ENCODE results near the gene ST6GALNAC3. TPM values are rescaled to one million over a fixed set of nuclear protein-coding genes. Genes with fewer than 3 reads are reported as not detected.
"Not testable (repeated sequence)": the region's sequence is repeated elsewhere in the genome, so short reads cannot be mapped to it uniquely, and the experiment has no call there.

ST6GALNAC3 gene
- total RNA-seq, 1 experiment from 2014 or later, result 2.2 TPM

DNA sequence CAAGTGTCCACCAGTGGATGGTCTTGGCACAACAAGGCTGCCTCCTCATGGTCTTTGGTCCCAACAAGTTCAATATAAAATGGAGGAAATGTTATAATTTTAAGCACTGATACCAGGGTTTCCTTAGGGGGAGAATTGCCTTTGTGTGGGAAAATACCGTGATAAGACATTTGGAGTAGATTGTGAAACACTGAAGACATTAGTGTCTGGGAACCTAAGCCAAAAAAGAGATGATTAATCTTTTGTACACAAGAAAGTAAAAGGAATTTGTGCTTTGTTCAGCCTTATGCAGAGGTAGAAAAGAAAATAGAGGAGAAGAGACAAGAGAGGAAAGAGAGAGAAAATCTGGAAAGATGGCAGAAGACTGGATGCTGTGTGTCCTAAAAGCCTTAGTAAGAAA lies 36.1 kb downstream of the ST6GALNAC3 start:
- H3K4me2 ChIP-seq (ENCODE audit: low read length), result no peak overlapping the region
- TF ChIP-seq, protein P1, sequence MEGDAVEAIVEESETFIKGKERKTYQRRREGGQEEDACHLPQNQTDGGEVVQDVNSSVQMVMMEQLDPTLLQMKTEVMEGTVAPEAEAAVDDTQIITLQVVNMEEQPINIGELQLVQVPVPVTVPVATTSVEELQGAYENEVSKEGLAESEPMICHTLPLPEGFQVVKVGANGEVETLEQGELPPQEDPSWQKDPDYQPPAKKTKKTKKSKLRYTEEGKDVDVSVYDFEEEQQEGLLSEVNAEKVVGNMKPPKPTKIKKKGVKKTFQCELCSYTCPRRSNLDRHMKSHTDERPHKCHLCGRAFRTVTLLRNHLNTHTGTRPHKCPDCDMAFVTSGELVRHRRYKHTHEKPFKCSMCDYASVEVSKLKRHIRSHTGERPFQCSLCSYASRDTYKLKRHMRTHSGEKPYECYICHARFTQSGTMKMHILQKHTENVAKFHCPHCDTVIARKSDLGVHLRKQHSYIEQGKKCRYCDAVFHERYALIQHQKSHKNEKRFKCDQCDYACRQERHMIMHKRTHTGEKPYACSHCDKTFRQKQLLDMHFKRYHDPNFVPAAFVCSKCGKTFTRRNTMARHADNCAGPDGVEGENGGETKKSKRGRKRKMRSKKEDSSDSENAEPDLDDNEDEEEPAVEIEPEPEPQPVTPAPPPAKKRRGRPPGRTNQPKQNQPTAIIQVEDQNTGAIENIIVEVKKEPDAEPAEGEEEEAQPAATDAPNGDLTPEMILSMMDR (IDR thresholded peaks at IDR 0.05 in 2 of 3, conservative IDR thresholded peaks at IDR 0.05 in 1 of 3; ENCODE audit: borderline replicate concordance in 1 of 3, insufficient read depth in 1 of 3, low read depth in 2 of 3, low read length in 2 of 3), result no peak
- TF ChIP-seq ELF1 (IDR thresholded peaks at IDR 0.05; ENCODE audit: borderline replicate concordance, low read depth), result no peak
- TF ChIP-seq RAD21 (IDR thresholded peaks at IDR 0.05; ENCODE audit: low read depth), result no peak
- no peak for TF ChIP-seq TCF7L2 (IDR thresholded peaks at IDR 0.05; ENCODE audit: borderline replicate concordance, extremely low read depth, insufficient read depth, insufficient read length)
- no peak overlapping the region for H3K27ac ChIP-seq (ENCODE audit: low read depth, low read length)
- intact Hi-C loops (cut with micrococcal nuclease), result no loop called here
- H3K9ac ChIP-seq (ENCODE audit: low read length), result no peak overlapping the region
- H3K4me1 ChIP-seq (ENCODE audit: control insufficient read depth in 1 of 2, insufficient read depth in 2 of 2, low read length in 2 of 2), result no peaks in the 10 kb centered on the region
- H2AFZ ChIP-seq (ENCODE audit: low read depth, low read length, poor library complexity, severe bottlenecking), result no peak overlapping the region
- H3K27me3 ChIP-seq (ENCODE audit: insufficient read depth, low read length), result no peaks in the 10 kb centered on the region
- no TSS peak for BruUV-seq (replicated peaks)
- H3K9me3 ChIP-seq (ENCODE audit: control insufficient read depth in 1 of 2, insufficient read depth in 1 of 2, low read depth in 1 of 2, low read length in 2 of 2), result no peaks in the 10 kb centered on the region
- CTCF ChIA-PET, result no interaction called here
- POLR2A ChIA-PET, result no interaction called here
- H3K9me2 ChIP-seq (ENCODE audit: insufficient read depth), result no peaks in the 10 kb centered on the region
- H3K36me3 ChIP-seq (ENCODE audit: control insufficient read depth in 1 of 2, insufficient read depth in 2 of 2, low read length in 2 of 2), result no peaks in the 10 kb centered on the region
- H3K79me2 ChIP-seq (ENCODE audit: insufficient read depth, low read length), result no peaks in the 10 kb centered on the region
- RAD21 ChIA-PET (ENCODE audit: low non-redundant PET in 1 of 2, low total read pairs in 2 of 2, uncharacterized antibody in 2 of 2, unreplicated experiment in 2 of 2), result no interaction called here
- H4K20me1 ChIP-seq (ENCODE audit: insufficient read depth), result no peaks in the 10 kb centered on the region
- no peak for ATAC-seq
- no peak for DNase-seq (ENCODE audit: low read depth, low spot score)
- H3K4me3 ChIP-seq (replicated peaks in 1 of 2; ENCODE audit: low read depth in 1 of 2, low read length in 2 of 2), result no peak overlapping the region

DNA sequence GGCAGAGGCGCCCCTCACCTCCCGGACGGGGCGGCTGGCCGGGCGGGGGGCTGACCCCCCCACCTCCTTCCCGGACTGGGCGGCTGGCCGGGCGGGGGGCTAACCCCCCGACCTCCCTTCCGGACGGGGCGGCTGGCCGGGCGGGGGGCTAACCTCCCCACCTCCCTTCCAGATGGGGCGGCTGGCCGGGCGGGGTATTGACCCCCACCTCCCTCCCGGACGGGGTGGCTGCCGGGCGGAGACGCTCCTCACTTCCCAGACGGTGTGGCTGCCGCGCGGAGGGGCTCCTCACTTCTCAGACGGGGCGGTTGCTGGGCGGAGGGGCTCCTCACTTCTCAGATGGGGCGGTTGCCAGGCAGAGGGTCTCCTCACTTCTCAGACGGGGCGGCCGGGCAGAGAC lies 37.8 kb downstream of the ST6GALNAC3 start:
- intact Hi-C loops (cut with micrococcal nuclease); H3K4me2 ChIP-seq (ENCODE audit: low read length); H3K36me3 ChIP-seq (ENCODE audit: control insufficient read depth in 1 of 2, insufficient read depth in 2 of 2, low read length in 2 of 2); CTCF ChIA-PET; H3K79me2 ChIP-seq (ENCODE audit: insufficient read depth, low read length); H2AFZ ChIP-seq (ENCODE audit: low read depth, low read length, poor library complexity, severe bottlenecking); RAD21 ChIA-PET (ENCODE audit: low non-redundant PET in 1 of 2, low total read pairs in 2 of 2, uncharacterized antibody in 2 of 2, unreplicated experiment in 2 of 2); ATAC-seq; H3K4me1 ChIP-seq (ENCODE audit: control insufficient read depth in 1 of 2, insufficient read depth in 2 of 2, low read length in 2 of 2); H3K27me3 ChIP-seq (ENCODE audit: insufficient read depth, low read length); H3K27ac ChIP-seq (ENCODE audit: low read depth, low read length); DNase-seq (ENCODE audit: low read depth, low spot score); H3K9ac ChIP-seq (ENCODE audit: low read length); H3K4me3 ChIP-seq (replicated peaks in 1 of 2; ENCODE audit: low read depth in 1 of 2, low read length in 2 of 2); POLR2A ChIA-PET; H4K20me1 ChIP-seq (ENCODE audit: insufficient read depth); H3K9me2 ChIP-seq (ENCODE audit: insufficient read depth); H3K9me3 ChIP-seq (ENCODE audit: control insufficient read depth in 1 of 2, insufficient read depth in 1 of 2, low read depth in 1 of 2, low read length in 2 of 2); BruUV-seq (replicated peaks): not testable (repeated sequence)

All from HCT116 (cell line).